Measurements from ENCODE around the gene LDAH.

DNA sequence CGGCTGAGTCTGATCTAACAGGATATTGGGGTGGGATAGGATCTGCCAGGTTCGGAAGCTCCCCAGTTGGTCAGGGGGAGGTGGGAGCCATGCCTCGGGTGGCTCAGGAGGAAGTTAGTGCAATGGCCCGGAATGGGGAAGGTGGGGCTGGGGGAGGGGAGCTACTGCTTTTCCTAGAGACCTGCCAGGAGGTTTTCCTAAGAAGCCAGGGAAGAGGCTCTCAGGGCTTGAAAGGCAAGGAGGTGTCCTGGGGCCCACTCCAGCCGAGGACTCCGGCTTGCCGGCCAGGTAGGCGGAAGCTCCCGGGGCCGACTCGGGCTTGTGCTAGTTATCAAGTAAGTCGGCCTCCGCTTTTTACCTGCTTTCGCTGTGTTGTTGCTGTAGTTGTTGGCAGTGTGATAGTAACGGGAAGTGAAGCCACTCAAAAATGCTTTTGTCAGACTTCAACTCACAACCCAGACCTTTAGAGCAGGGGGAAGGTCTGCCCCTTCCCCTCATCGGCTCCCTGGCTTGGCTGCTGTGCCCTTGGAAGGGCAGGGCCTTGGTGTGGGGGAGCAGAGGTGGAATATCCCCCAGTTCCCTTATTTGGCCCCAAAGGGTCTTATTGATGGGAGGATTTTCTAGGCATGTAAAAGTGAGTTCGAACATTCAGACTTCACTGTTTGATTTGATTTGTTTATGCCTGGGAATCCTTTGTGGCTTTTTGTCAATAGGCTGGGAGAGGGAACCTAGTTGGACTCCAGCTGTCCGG lies 150.5 kb downstream of the LDAH start:
- TF ChIP-seq, protein P1, sequence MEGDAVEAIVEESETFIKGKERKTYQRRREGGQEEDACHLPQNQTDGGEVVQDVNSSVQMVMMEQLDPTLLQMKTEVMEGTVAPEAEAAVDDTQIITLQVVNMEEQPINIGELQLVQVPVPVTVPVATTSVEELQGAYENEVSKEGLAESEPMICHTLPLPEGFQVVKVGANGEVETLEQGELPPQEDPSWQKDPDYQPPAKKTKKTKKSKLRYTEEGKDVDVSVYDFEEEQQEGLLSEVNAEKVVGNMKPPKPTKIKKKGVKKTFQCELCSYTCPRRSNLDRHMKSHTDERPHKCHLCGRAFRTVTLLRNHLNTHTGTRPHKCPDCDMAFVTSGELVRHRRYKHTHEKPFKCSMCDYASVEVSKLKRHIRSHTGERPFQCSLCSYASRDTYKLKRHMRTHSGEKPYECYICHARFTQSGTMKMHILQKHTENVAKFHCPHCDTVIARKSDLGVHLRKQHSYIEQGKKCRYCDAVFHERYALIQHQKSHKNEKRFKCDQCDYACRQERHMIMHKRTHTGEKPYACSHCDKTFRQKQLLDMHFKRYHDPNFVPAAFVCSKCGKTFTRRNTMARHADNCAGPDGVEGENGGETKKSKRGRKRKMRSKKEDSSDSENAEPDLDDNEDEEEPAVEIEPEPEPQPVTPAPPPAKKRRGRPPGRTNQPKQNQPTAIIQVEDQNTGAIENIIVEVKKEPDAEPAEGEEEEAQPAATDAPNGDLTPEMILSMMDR (conservative IDR thresholded peaks at IDR 0.05; ENCODE audit: low read depth in 2 of 2): no peak
- TF ChIP-seq POLR2AphosphoS5 (IDR thresholded peaks at IDR 0.05; ENCODE audit: low read depth) (no peak), EZH2phosphoT487 (IDR thresholded peaks at IDR 0.05; ENCODE audit: unreplicated experiment) (no peak), EZH2 (IDR thresholded peaks at IDR 0.05; ENCODE audit: low read depth, unreplicated experiment) (peak; percentile 29), STAT1 (IDR thresholded peaks at IDR 0.05; ENCODE audit: unreplicated experiment) (no peak), ZNF114 (CRISPR knock-in tag; IDR thresholded peaks at IDR 0.05) (no peak)

Data from GM23338 (cell line).